ENCODE results near the gene RRP15.

- TF ChIP-seq POLR2AphosphoS5 (IDR thresholded peaks at IDR 0.05; ENCODE audit: low read depth, low read length) (no peak), TAF7 (optimal IDR thresholded peaks at IDR 0.05; ENCODE audit: borderline replicate concordance, low read depth, low read length) (no peak), CTCF (IDR thresholded peaks at IDR 0.05; ENCODE audit: control extremely low read depth in 1 of 3, insufficient read depth in 1 of 3, low read depth in 1 of 3, low read length in 3 of 3) (no peak), JUND (IDR thresholded peaks at IDR 0.05; ENCODE audit: low read length) (no peak), GABPA (IDR thresholded peaks at IDR 0.05; ENCODE audit: borderline replicate concordance, insufficient read depth, low read length) (no peak), POLR2A (IDR thresholded peaks at IDR 0.05; ENCODE audit: control extremely low read depth in 1 of 2, low read depth in 2 of 2, low read length in 2 of 2) (no peak), EZH2 (IDR thresholded peaks at IDR 0.05; ENCODE audit: low read depth, low read length, severe bottlenecking) (no peak), ZNF274 (IDR thresholded peaks at IDR 0.05; ENCODE audit: borderline replicate concordance, extremely low read depth, low read length) (no peak), NRF1 (IDR thresholded peaks at IDR 0.05; ENCODE audit: low read depth, low read length) (no peak)
These were observed 70.2 kb downstream of the RRP15 start for GRCh38 chr1:218355278-218355677.

Data from H1 (cell line).